Chondrocyte (in vitro differentiated cells): ENCODE measurements around the gene IL19. TPM values are rescaled to one million over a fixed set of nuclear protein-coding genes. Genes with fewer than 3 reads are reported as not detected.
"Not testable (repeated sequence)": the region's sequence is repeated elsewhere in the genome, so short reads cannot be mapped to it uniquely, and the experiment has no call there.

ENCODE experiments used
- DNase-seq: peaks from one replicate; pipeline ENCODE4 v3.0.0; 2021; ENCODE audit warnings: mixed read lengths, low spot score
- H3K27ac Mint-ChIP-seq: one replicate; pipeline ENCODE4 v1.8.0; 2021; ENCODE audit warnings: mild to moderate bottlenecking, moderate library complexity, mixed read lengths; ENCODE audit not compliant: unreplicated experiment
- H3K27me3 Mint-ChIP-seq: 2 replicates; pipeline ENCODE4 v1.8.0; 2021; ENCODE audit warnings: low read depth, mixed read lengths
- H3K36me3 Mint-ChIP-seq: 2 replicates; pipeline ENCODE4 v1.8.0; 2021; ENCODE audit warnings: low read depth, mixed read lengths
- H3K4me1 Mint-ChIP-seq: 2 replicates; pipeline ENCODE4 v1.8.0; 2021; ENCODE audit warnings: low read depth, mild to moderate bottlenecking, mixed read lengths
- H3K4me3 Mint-ChIP-seq: one replicate; pipeline ENCODE4 v1.8.0; 2021; ENCODE audit warnings: mild to moderate bottlenecking, moderate library complexity, mixed read lengths; ENCODE audit not compliant: unreplicated experiment
- H3K9me3 Mint-ChIP-seq: 2 replicates; pipeline ENCODE4 v1.8.0; 2021; ENCODE audit warnings: low read depth, mixed read lengths
- CTCF ChIP-seq: fragments of 200-600 bp; sonication (generic); IDR thresholded peaks from 2 replicates; pipeline ENCODE4 v1.5.0; 2021; ENCODE audit warnings: antibody characterized with exemption, mild to moderate bottlenecking, moderate library complexity
- total RNA-seq: library from RNA; stranded (reverse); gene quantifications from 3 replicates; pipeline ENCODE4 v1.2.1, GENCODE V29; 2021

Gene IL19
- total RNA-seq, 1 donor from 2014 or later: not detected

GRCh38 chr1:206846487-206846886, 75.9 kb downstream of the IL19 start:
- no peak for TF ChIP-seq CTCF
- Mint-ChIP-seq H3K4me3 (no peak overlapping the region), H3K36me3 (peaks cover 5% of the 10 kb centered on the region), H3K27me3 (peaks cover 14% of the 10 kb centered on the region), H3K4me1 (no peaks in the 10 kb centered on the region), H3K27ac (no peak overlapping the region), H3K9me3 (peaks cover 21% of the 10 kb centered on the region)
- DNase-seq: no peak

GRCh38 chr1:206847337-206847834, 76.8 kb downstream of the IL19 start:
- H3K36me3 Mint-ChIP-seq: peaks cover 8% of the 10 kb centered on the region

DNA sequence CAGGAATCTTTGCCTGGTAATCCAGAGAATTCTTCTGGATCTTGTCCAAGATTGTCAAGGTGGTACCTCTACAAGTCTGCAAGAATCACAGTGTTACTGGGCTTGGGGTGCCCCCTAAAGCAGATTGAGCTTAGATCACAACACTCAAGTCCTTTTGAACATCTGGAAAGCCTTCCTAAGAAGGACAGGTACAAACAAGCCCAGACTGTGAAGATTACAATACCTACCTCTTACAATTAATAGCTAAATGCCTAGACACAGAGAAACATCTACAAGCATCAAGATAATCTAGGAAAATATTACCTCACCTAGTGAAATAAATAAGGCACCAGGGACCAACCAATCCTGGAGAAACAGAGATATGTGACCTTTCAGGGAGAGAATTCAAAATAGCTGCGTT, 77.4 kb downstream of the IL19 start:
- Mint-ChIP-seq H3K4me1 (no peaks in the 10 kb centered on the region), H3K36me3 (peaks cover 11% of the 10 kb centered on the region), H3K27ac (no peak overlapping the region), H3K9me3 (peaks cover 33% of the 10 kb centered on the region), H3K27me3 (peaks cover 15% of the 10 kb centered on the region), H3K4me3 (no peak overlapping the region)
- TF ChIP-seq CTCF: no peak
- no peak for DNase-seq

More at GRCh38 chr1:206847337-206847834, 76.8 kb downstream of the IL19 start:
- Mint-ChIP-seq H3K9me3 (peaks cover 28% of the 10 kb centered on the region), H3K4me3 (no peak overlapping the region), H3K27me3 (peaks cover 15% of the 10 kb centered on the region), H3K27ac (no peak overlapping the region), H3K4me1 (no peaks in the 10 kb centered on the region)
- no peak for TF ChIP-seq CTCF
- DNase-seq: no peak

DNA sequence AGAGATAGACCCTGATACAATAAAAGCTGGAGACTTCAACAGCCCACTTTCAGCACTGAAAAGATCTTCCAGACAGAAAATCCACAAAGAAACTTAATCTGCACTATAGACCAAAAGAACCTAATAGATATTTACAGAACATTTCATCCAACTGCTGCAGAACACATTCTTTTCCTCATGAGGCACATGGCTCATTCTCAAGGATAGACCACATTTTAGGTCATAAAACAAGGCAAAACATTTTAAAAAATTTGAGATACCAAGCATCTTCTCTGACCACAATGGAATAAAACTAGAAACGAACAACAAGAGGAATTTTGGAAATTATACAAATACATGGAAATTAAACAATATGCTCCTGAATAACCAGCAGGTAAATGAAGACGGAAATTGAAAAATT, 79.8 kb downstream of the IL19 start:
- Mint-ChIP-seq H3K27ac (no peak overlapping the region), H3K4me1 (no peaks in the 10 kb centered on the region), H3K27me3 (peaks cover 15% of the 10 kb centered on the region), H3K36me3 (peaks cover 13% of the 10 kb centered on the region), H3K9me3 (peaks cover 44% of the 10 kb centered on the region), H3K4me3 (no peak overlapping the region)
- DNase-seq: no peak
- TF ChIP-seq CTCF: no peak

DNA sequence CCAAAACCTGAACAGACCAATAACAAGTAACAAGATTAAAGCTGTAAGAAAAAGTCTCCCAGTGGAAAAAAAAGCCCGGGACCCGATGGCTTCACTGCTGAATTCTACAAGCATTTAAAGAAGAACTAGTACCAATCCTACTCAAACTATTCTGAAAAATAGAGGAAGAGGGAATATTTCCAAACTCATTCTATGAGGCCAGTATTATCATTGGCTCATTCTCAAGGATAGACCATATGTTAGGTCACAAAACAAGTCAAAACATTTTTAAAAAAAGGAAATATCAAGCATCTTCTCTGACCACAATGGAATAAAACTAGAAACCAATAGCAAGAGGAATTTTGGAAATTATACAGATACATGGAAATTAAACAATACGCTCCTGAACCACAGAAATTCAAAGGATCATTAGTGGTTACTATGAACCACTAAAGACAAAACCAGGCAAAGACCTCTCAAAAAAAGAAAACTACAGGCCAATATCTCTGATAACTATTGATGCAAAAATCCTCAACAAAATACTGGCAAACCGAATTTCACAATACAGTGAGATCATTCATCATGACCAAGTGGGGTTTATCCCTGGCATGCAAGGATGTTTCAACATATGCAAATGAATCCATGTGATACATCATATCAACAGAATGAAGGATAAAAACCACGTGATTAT, 80.9 kb downstream of the IL19 start:
- H3K36me3 Mint-ChIP-seq: peaks cover 13% of the 10 kb centered on the region
- TF ChIP-seq CTCF: no peak
- no peak overlapping the region for H3K4me3 Mint-ChIP-seq
- H3K27ac Mint-ChIP-seq: no peak overlapping the region
- H3K27me3 Mint-ChIP-seq: peaks cover 20% of the 10 kb centered on the region
- H3K9me3 Mint-ChIP-seq: peaks cover 44% of the 10 kb centered on the region
- no peak for DNase-seq
- H3K4me1 Mint-ChIP-seq: no peaks in the 10 kb centered on the region

DNA sequence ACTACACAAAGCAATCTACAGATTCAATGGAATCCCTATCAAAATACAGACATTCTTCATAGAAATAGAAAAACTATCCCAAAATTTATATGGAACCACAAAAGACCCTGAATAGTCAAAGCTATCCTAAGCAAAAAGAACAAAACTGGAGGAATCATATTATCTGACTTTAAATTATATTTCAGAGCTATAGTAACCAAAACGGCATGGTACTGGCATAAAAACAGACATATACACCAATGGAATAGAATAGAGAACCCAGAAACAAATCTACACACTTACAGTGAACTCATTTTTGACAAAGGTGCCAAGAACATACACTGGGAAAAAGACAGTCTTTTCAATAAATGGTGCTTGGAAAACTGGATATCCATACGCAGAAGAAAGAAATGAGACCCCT, 82.1 kb downstream of the IL19 start:
- H3K4me3 Mint-ChIP-seq, H3K27ac Mint-ChIP-seq, H3K4me1 Mint-ChIP-seq, DNase-seq: not testable (repeated sequence)
- Mint-ChIP-seq H3K9me3 (peaks cover 44% of the 10 kb centered on the region), H3K27me3 (peaks cover 21% of the 10 kb centered on the region), H3K36me3 (peaks cover 13% of the 10 kb centered on the region)

DNA sequence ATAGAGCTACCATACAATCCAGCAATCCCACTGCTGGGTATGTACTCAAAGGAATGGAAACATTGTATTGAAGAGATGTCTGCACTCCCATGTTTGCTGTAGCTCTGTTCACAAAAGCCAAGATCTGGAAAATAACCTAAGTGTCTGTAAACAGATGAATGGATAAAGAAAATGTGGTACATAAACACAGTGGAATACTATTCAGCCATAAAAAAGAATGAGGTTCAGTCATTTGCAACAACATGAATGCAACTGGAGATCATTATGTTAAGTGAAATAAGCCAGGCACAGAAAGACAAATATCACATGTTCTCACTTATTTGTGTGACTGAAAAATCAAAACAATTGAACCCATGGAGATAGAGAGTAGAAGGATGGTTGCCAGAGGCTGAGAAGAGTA, 83.1 kb downstream of the IL19 start:
- not testable (repeated sequence) for H3K4me3 Mint-ChIP-seq, DNase-seq, H3K4me1 Mint-ChIP-seq
- Mint-ChIP-seq H3K27ac (peak overlapping the region; percentile 33), H3K36me3 (peaks cover 13% of the 10 kb centered on the region), H3K9me3 (peaks cover 41% of the 10 kb centered on the region), H3K27me3 (peaks cover 18% of the 10 kb centered on the region)
